HG03139 (cell line): Measurements from ENCODE around the gene RTTN.
"Not testable (repeated sequence)": the region's sequence is repeated elsewhere in the genome, so short reads cannot be mapped to it uniquely, and the experiment has no call there.

Source experiments
- ATAC-seq: cut with Tn5 transposase; IDR thresholded peaks from one replicate; pipeline ENCODE4 v1.9.1; 2021; ENCODE audit not compliant: unreplicated experiment

Gene RTTN

GRCh38 chr18:70205421-70206397 lies at the start of gene RTTN:
TSS of gene RTTN (minus strand) at chr18:70205687. CDS start at chr18:70205658, 29 bp downstream.
- peak; percentile 95 for ATAC-seq

- no peak for ATAC-seq
Observed at GRCh38 chr18:70250781-70251180, 45.3 kb upstream of the RTTN start.

GRCh38 chr18:70249861-70250260 lies 44.4 kb upstream of the RTTN start:
- ATAC-seq = not testable (repeated sequence)

- ATAC-seq = no peak
Observed at GRCh38 chr18:70249118-70249517, 43.6 kb upstream of the RTTN start.

GRCh38 chr18:70246061-70246466 lies 40.6 kb upstream of the RTTN start:
- ATAC-seq = no peak

GRCh38 chr18:70243131-70243929 lies 37.8 kb upstream of the RTTN start:
- ATAC-seq = no peak

- ATAC-seq = not testable (repeated sequence)
Observed at GRCh38 chr18:70236921-70237320, 31.4 kb upstream of the RTTN start.

- ATAC-seq = no peak
Observed at GRCh38 chr18:70235478-70235877, 30.0 kb upstream of the RTTN start.

- ATAC-seq = no peak
Observed at GRCh38 chr18:70234667-70235459, 29.4 kb upstream of the RTTN start.

GRCh38 chr18:70233974-70234373 lies 28.5 kb upstream of the RTTN start:
- ATAC-seq = no peak

- no peak for ATAC-seq
Observed at GRCh38 chr18:70232261-70232660, 26.8 kb upstream of the RTTN start.

GRCh38 chr18:70229639-70230038 lies 24.2 kb upstream of the RTTN start:
- ATAC-seq = no peak

- ATAC-seq = no peak
Observed at GRCh38 chr18:70228536-70228935, 23.0 kb upstream of the RTTN start.

- no peak for ATAC-seq
Observed at GRCh38 chr18:70227438-70227837, 22.0 kb upstream of the RTTN start.

- no peak for ATAC-seq
Observed at GRCh38 chr18:70221915-70222278, 16.4 kb upstream of the RTTN start.

- ATAC-seq = no peak
Observed at GRCh38 chr18:70221156-70221914, 15.8 kb upstream of the RTTN start.

- ATAC-seq = no peak
Observed at GRCh38 chr18:70220628-70221027, 15.1 kb upstream of the RTTN start.

GRCh38 chr18:70219688-70220087 lies 14.2 kb upstream of the RTTN start:
- no peak for ATAC-seq

- no peak for ATAC-seq
Observed at GRCh38 chr18:70216788-70217187, 11.3 kb upstream of the RTTN start.

GRCh38 chr18:70207181-70207580 lies 1.7 kb upstream of the RTTN start:
- no peak for ATAC-seq
